Measurements from ENCODE around the gene TRUB1.

- TF ChIP-seq POLR2A (IDR thresholded peaks at IDR 0.05; ENCODE audit: low read length) (no peak), GATA1 (IDR thresholded peaks at IDR 0.05; ENCODE audit: low read depth, low read length) (no peak)
Measured at GRCh38 chr10:114996542-114996941, 58.5 kb downstream of the TRUB1 start.
